Measurements from ENCODE around the gene RACK1.
A peak's percentile ranks its signal among the peaks of the same experiment; 100 is the strongest.

DNA sequence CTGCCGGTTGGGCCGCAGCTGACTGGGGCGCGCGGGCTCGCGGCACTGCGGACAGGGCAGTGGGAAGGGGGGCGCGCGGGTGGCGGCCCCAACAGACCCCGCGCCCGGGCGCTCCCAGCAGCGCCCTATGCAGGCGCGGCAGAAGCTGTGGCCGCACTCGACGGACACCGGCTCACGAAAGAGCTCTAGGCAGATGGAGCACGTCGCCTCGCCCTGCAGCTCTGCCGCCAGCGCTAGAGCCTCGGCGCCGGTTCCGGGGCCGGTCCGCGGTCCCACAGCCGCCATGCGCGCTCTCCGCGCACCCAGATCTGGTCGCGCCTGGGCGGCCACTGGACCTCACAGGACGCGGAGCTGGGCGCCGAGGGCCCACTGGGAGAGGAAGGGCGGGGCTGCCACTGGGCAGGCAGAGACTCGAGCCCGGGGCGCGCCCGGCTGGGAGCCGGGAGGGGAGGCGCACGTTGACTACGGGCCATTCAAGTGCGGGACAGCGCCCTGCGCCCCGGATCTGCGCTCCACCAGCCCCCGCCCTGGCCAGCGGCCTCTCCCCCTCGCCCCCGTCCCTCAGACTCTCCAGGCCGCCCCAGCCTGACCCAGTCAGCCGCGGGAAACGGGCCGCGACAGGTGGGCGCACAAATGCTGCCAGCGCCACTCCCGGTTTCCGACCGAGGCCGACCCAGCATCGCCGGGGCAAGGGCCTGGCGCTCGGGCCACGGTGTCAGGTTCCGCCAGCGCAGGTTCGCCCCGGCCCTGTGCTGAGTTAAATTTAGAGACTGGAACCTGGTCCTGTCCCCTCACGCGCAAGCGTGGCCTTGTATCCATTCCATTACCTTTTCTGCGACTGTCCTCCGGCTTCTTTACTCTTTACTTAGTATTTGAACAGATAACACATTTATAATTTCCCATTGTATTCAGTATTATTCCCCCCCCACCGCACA is 38.6 kb downstream of the RACK1 start, which contains the start of gene TRIM7:
- no peak for TF ChIP-seq EP300 (IDR thresholded peaks at IDR 0.05; ENCODE audit: borderline replicate concordance)
- no peak for TF ChIP-seq RAD21 (IDR thresholded peaks at IDR 0.05; ENCODE audit: low read depth)
- no peak for TF ChIP-seq CEBPB (IDR thresholded peaks at IDR 0.05)
- TF ChIP-seq EGR1 (IDR thresholded peaks at IDR 0.05), result no peak
- TF ChIP-seq TAF1 (IDR thresholded peaks at IDR 0.05; ENCODE audit: low read depth), result peak; percentile 45
- TF ChIP-seq, protein P1, sequence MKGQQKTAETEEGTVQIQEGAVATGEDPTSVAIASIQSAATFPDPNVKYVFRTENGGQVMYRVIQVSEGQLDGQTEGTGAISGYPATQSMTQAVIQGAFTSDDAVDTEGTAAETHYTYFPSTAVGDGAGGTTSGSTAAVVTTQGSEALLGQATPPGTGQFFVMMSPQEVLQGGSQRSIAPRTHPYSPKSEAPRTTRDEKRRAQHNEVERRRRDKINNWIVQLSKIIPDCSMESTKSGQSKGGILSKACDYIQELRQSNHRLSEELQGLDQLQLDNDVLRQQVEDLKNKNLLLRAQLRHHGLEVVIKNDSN (IDR thresholded peaks at IDR 0.05), result no peak
- TF ChIP-seq, protein P2, sequence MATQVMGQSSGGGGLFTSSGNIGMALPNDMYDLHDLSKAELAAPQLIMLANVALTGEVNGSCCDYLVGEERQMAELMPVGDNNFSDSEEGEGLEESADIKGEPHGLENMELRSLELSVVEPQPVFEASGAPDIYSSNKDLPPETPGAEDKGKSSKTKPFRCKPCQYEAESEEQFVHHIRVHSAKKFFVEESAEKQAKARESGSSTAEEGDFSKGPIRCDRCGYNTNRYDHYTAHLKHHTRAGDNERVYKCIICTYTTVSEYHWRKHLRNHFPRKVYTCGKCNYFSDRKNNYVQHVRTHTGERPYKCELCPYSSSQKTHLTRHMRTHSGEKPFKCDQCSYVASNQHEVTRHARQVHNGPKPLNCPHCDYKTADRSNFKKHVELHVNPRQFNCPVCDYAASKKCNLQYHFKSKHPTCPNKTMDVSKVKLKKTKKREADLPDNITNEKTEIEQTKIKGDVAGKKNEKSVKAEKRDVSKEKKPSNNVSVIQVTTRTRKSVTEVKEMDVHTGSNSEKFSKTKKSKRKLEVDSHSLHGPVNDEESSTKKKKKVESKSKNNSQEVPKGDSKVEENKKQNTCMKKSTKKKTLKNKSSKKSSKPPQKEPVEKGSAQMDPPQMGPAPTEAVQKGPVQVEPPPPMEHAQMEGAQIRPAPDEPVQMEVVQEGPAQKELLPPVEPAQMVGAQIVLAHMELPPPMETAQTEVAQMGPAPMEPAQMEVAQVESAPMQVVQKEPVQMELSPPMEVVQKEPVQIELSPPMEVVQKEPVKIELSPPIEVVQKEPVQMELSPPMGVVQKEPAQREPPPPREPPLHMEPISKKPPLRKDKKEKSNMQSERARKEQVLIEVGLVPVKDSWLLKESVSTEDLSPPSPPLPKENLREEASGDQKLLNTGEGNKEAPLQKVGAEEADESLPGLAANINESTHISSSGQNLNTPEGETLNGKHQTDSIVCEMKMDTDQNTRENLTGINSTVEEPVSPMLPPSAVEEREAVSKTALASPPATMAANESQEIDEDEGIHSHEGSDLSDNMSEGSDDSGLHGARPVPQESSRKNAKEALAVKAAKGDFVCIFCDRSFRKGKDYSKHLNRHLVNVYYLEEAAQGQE (IDR thresholded peaks at IDR 0.05; ENCODE audit: low read depth), result no peak
